Ishikawa (cell line): Measurements from ENCODE around the gene UVSSA.

Source experiments
- CEBPB ChIP-seq: IDR thresholded peaks from 2 replicates; pipeline ENCODE4 v1.6.1; 2012
- CREB1 ChIP-seq: IDR thresholded peaks from 2 replicates; pipeline ENCODE4 v1.6.1; 2012; ENCODE audit warnings: low read depth
- EGR1 ChIP-seq: IDR thresholded peaks from 2 replicates; pipeline ENCODE4 v1.6.1; 2012
- EP300 ChIP-seq: IDR thresholded peaks from 2 replicates; pipeline ENCODE4 v1.6.1; 2012; ENCODE audit warnings: borderline replicate concordance
- FOXM1 ChIP-seq: IDR thresholded peaks from 2 replicates; pipeline ENCODE4 v1.6.1; 2012; ENCODE audit warnings: low read depth, borderline replicate concordance
- MAX ChIP-seq: IDR thresholded peaks from 2 replicates; pipeline ENCODE4 v1.6.1; 2012
- NFIC ChIP-seq: IDR thresholded peaks from 2 replicates; pipeline ENCODE4 v1.6.1; 2012
- RAD21 ChIP-seq: IDR thresholded peaks from 2 replicates; pipeline ENCODE4 v1.6.1; 2012; ENCODE audit warnings: low read depth
- REST ChIP-seq: IDR thresholded peaks from 2 replicates; pipeline ENCODE4 v1.6.1; 2012; ENCODE audit warnings: low read depth, mild to moderate bottlenecking
- TAF1 ChIP-seq: IDR thresholded peaks from 2 replicates; pipeline ENCODE4 v1.6.1; 2012; ENCODE audit warnings: low read depth, mild to moderate bottlenecking
- TCF12 ChIP-seq: IDR thresholded peaks from 2 replicates; pipeline ENCODE4 v1.6.1; 2012; ENCODE audit warnings: low read depth
- TEAD4 ChIP-seq: IDR thresholded peaks from 2 replicates; pipeline ENCODE4 v1.6.1; 2012
- USF1 ChIP-seq: IDR thresholded peaks from 2 replicates; pipeline ENCODE4 v1.6.1; 2012
- YY1 ChIP-seq: IDR thresholded peaks from 2 replicates; pipeline ENCODE4 v1.6.1; 2012; ENCODE audit warnings: low read depth
- ZBTB7A ChIP-seq: IDR thresholded peaks from 2 replicates; pipeline ENCODE4 v1.6.1; 2012; ENCODE audit warnings: low read depth

UVSSA gene

GRCh38 chr4:1416051-1416947, 69.3 kb downstream of the UVSSA start:
- TF ChIP-seq EP300 (no peak), ZBTB7A (no peak), TCF12 (no peak), USF1 (no peak), RAD21 (no peak), EGR1 (no peak), REST (no peak)

DNA sequence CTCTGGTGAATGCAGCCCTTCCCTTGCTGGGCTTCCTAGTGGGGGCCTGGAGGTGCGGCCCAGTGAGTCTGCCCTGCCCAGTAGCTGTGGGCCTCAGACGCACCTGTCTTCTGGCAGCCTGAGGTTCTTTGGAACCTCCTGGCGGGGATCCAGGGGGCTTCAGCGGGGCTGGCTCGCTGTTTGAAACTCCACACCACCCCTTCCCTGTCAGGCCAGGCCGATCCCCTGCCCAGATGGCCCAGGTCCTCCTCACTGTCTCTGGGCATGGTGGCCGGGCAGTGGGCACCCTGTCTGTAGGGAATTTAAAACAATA, 69.9 kb downstream of the UVSSA start:
- TF ChIP-seq MAX (no peak), ZBTB7A (no peak), REST (no peak), EGR1 (no peak), USF1 (no peak), RAD21 (no peak), CREB1 (no peak), TAF1 (no peak), TCF12 (no peak), CEBPB (no peak), FOXM1 (no peak), TEAD4 (no peak), NFIC (no peak), YY1 (no peak)

GRCh38 chr4:1417522-1418390, 70.7 kb downstream of the UVSSA start:
- TF ChIP-seq MAX (no peak), TCF12 (no peak), CEBPB (no peak), TEAD4 (no peak), FOXM1 (no peak), REST (no peak)

DNA sequence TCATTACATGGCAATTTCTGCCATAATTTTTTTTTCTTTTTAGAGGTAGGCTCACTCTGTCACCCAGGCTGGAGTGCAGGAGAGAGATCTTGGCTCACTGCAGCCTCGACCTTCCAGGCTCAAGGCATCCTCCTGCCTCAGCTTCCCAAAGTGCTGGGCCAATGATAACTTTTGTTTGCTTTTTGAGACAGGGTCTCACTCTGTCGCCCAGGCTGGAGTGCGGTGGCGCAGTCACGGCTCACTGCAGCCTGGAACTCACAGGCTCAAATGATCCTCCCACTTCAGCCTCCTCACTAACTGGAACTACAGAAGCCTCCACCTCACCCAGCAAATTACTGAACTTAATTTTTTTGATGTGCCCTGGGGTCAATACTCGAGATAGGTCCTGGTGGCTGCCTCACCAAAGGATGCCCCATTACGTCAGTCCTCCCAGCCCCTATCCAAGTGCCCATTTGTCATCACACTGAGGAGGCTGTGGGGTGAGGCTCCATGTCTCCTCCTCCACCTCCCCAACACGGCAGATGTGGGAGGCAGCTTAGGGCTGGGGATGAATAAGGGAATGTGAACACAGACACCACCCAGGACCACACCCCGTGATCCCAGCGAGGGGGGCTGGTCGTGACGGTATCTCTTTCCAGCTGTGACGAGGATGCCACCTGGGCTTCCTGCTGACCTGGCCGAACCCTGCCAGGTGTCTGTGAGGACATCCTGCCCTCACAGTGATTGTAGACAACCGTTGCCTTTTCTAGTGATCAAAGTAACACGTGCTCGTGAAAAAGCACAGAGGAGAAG, 71.7 kb downstream of the UVSSA start:
- TF ChIP-seq TCF12, result no peak
- no peak for TF ChIP-seq TAF1
- no peak for TF ChIP-seq NFIC
- TF ChIP-seq RAD21, result no peak
- TF ChIP-seq FOXM1, result no peak
- no peak for TF ChIP-seq CREB1
- no peak for TF ChIP-seq CEBPB
- no peak for TF ChIP-seq TEAD4
- TF ChIP-seq YY1, result no peak
- no peak for TF ChIP-seq EGR1
- TF ChIP-seq REST, result no peak
- TF ChIP-seq USF1, result no peak
- TF ChIP-seq ZBTB7A, result no peak
- no peak for TF ChIP-seq MAX
